WTC11 (cell line): ENCODE data around the gene NOP14. TPM values are rescaled to one million over a fixed set of nuclear protein-coding genes. Genes with fewer than 3 reads are reported as not detected.

Experiments
- ATAC-seq: fragments of 200-7000 bp; cut with Tn5 transposase; 2 replicates; pipeline ENCODE4 v1.10.0; 2021; ENCODE audit warnings: mild to moderate bottlenecking, moderate library complexity
- CTCF ChIA-PET: fragments of 300-600 bp; sonication (Branson Sonifier 250); formaldehyde crosslinking; loops from one replicate; lab custom pipeline; 2021; ENCODE audit warnings: antibody characterized with exemption; lab: Charles Lee
- POLR2A ChIA-PET: fragments of 350-600 bp; sonication (Branson Sonifier 250); formaldehyde crosslinking; loops from one replicate; lab custom pipeline; 2021; ENCODE audit warnings: antibody characterized with exemption; lab: Charles Lee
- DNase-seq: peaks from one replicate; pipeline ENCODE4 v3.0.0; 2021; ENCODE audit warnings: low spot score
- H3K27ac Mint-ChIP-seq: 2 replicates; pipeline ENCODE4 v1.8.0; 2021; ENCODE audit warnings: mixed read lengths
- H3K27me3 Mint-ChIP-seq: 2 replicates; pipeline ENCODE4 v1.8.0; 2021; ENCODE audit warnings: low read depth, mild to moderate bottlenecking, moderate library complexity, mixed read lengths
- H3K36me3 Mint-ChIP-seq: 2 replicates; pipeline ENCODE4 v1.8.0; 2021; ENCODE audit warnings: mixed read lengths
- H3K4me1 Mint-ChIP-seq: 2 replicates; pipeline ENCODE4 v1.8.0; 2022; ENCODE audit warnings: mixed read lengths
- H3K4me3 Mint-ChIP-seq: 2 replicates; pipeline ENCODE4 v1.8.0; 2021; ENCODE audit warnings: mild to moderate bottlenecking, moderate library complexity, mixed read lengths
- H3K9me3 Mint-ChIP-seq: 2 replicates; pipeline ENCODE4 v1.8.0; 2021; ENCODE audit warnings: mixed read lengths
- CREB1 ChIP-seq: sonication (generic); formaldehyde crosslinking; IDR thresholded peaks from 2 replicates; pipeline ENCODE4 v1.8.0; 2023; ENCODE audit warnings: mild to moderate bottlenecking, missing genetic modification reagents
- ELF4 ChIP-seq: sonication (generic); formaldehyde crosslinking; IDR thresholded peaks from 2 replicates; pipeline ENCODE4 v1.8.1; 2022; ENCODE audit warnings: low read depth, mild to moderate bottlenecking, moderate library complexity, missing genetic modification reagents
- ESRRA ChIP-seq: sonication (generic); formaldehyde crosslinking; IDR thresholded peaks from 2 replicates; pipeline ENCODE4 v1.8.1; 2022; ENCODE audit warnings: mild to moderate bottlenecking, missing genetic modification reagents, borderline replicate concordance
- GRHL2 ChIP-seq: fragments of 250-450 bp; sonication (Bioruptor Pico); IDR thresholded peaks from 2 replicates; pipeline ENCODE4 v1.8.0; 2022; ENCODE audit warnings: mild to moderate bottlenecking, moderate library complexity; ENCODE audit not compliant: insufficient replicate concordance, severe bottlenecking
- GTF2I ChIP-seq: fragments of 250-450 bp; sonication (Bioruptor Pico); conservative IDR thresholded peaks from 2 replicates; pipeline ENCODE4 v1.4.0; 2021; ENCODE audit warnings: mild to moderate bottlenecking
- MXD4 ChIP-seq: fragments of 250-450 bp; sonication (Bioruptor Pico); IDR thresholded peaks from 2 replicates; pipeline ENCODE4 v1.8.0; 2021; ENCODE audit warnings: mild to moderate bottlenecking, moderate library complexity, borderline replicate concordance
- NFE2L1 ChIP-seq: sonication (generic); formaldehyde crosslinking; IDR thresholded peaks from 2 replicates; pipeline ENCODE4 v1.8.1; 2023; ENCODE audit warnings: missing genetic modification reagents
- NFYB ChIP-seq: sonication (generic); formaldehyde crosslinking; conservative IDR thresholded peaks from 2 replicates; pipeline ENCODE4 v1.8.0; 2022; ENCODE audit warnings: low read depth, missing genetic modification reagents
- SOX15 ChIP-seq: fragments of 250-450 bp; sonication (Bioruptor Pico); IDR thresholded peaks from 2 replicates; pipeline ENCODE4 v1.9.0; 2021; ENCODE audit warnings: mild to moderate bottlenecking
- TCF7 ChIP-seq: sonication (generic); formaldehyde crosslinking; IDR thresholded peaks from 2 replicates; pipeline ENCODE4 v1.8.0; 2022; ENCODE audit warnings: mild to moderate bottlenecking, low read depth, missing genetic modification reagents, moderate library complexity
- TP53 ChIP-seq: sonication (generic); formaldehyde crosslinking; IDR thresholded peaks from 2 replicates; pipeline ENCODE4 v1.8.1; 2023; ENCODE audit warnings: mild to moderate bottlenecking, missing genetic modification reagents
- ZBTB21 ChIP-seq: sonication (generic); formaldehyde crosslinking; IDR thresholded peaks from 2 replicates; pipeline ENCODE4 v1.8.1; 2023; ENCODE audit warnings: mild to moderate bottlenecking, missing genetic modification reagents, borderline replicate concordance
- total RNA-seq: library from RNA; stranded (reverse); gene quantifications from 3 replicates; pipeline ENCODE4 v1.2.3, GENCODE V29; 2021
- TF ChIP-seq, protein P1 (sequence below): fragments of 250-450 bp; sonication (Bioruptor Pico); IDR thresholded peaks from 2 replicates; pipeline ENCODE4 v2.1.2; 2022; ENCODE audit warnings: mild to moderate bottlenecking, moderate library complexity
- TF ChIP-seq, protein P2 (sequence below): fragments of 250-450 bp; sonication (Bioruptor Pico); IDR thresholded peaks from 2 replicates; pipeline ENCODE4 v1.9.0; 2021; ENCODE audit warnings: moderate library complexity, mild to moderate bottlenecking, inconsistent platforms, borderline replicate concordance
- TF ChIP-seq, protein P3 (sequence below): fragments of 200-600 bp; IDR thresholded peaks from 2 replicates; pipeline ENCODE4 v1.8.0; 2022; ENCODE audit warnings: antibody characterized with exemption
- TF ChIP-seq, protein P4 (sequence below): fragments of 250-450 bp; sonication (Bioruptor Pico); conservative IDR thresholded peaks from 2 replicates; pipeline ENCODE4 v1.9.0; 2021; ENCODE audit warnings: mild to moderate bottlenecking

The NOP14 gene
- total RNA-seq, 1 experiment from 2014 or later: 39.1 TPM

DNA sequence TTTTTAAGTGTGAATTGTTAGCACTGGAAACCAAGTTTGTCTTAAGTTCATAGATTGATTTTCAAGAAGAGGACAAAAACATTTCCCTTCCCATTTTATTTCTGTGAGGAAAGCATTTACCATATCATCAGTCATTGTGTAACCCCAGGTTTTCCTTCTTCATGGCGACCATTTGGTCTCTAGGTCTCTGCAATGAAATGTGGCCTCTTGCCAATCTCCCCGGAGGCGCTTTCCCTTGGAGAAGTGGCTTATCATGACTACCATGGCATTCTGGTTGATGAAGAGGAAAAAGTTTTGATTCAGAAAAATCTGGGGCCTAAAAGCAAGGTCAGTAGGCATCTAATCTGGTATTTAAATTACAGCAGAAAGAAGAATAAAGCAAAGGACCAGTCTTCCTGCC, 65.2 kb downstream of the NOP14 start:
- no peaks in the 10 kb centered on the region for H3K9me3 Mint-ChIP-seq
- DNase-seq (no peak), ATAC-seq (no peak)
- peaks cover 68% of the 10 kb centered on the region for H3K36me3 Mint-ChIP-seq
- no peak overlapping the region for H3K27ac Mint-ChIP-seq
- no peak overlapping the region for H3K4me3 Mint-ChIP-seq
- no peaks in the 10 kb centered on the region for H3K27me3 Mint-ChIP-seq
- CTCF ChIA-PET: no interaction called here
- TF ChIP-seq, protein P1, sequence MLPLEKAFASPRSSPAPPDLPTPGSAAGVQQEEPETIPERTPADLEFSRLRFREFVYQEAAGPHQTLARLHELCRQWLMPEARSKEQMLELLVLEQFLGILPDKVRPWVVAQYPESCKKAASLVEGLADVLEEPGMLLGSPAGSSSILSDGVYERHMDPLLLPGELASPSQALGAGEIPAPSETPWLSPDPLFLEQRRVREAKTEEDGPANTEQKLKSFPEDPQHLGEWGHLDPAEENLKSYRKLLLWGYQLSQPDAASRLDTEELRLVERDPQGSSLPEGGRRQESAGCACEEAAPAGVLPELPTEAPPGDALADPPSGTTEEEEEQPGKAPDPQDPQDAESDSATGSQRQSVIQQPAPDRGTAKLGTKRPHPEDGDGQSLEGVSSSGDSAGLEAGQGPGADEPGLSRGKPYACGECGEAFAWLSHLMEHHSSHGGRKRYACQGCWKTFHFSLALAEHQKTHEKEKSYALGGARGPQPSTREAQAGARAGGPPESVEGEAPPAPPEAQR (CRISPR knock-in tag): no peak
- TF ChIP-seq, protein P2, sequence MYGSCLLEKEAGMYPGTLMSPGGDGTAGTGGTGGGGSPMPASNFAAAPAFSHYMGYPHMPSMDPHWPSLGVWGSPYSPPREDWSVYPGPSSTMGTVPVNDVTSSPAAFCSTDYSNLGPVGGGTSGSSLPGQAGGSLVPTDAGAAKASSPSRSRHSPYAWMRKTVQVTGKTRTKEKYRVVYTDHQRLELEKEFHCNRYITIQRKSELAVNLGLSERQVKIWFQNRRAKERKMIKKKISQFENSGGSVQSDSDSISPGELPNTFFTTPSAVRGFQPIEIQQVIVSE (CRISPR knock-in tag): no peak
- POLR2A ChIA-PET: no interaction called here
- no peaks in the 10 kb centered on the region for H3K4me1 Mint-ChIP-seq

DNA sequence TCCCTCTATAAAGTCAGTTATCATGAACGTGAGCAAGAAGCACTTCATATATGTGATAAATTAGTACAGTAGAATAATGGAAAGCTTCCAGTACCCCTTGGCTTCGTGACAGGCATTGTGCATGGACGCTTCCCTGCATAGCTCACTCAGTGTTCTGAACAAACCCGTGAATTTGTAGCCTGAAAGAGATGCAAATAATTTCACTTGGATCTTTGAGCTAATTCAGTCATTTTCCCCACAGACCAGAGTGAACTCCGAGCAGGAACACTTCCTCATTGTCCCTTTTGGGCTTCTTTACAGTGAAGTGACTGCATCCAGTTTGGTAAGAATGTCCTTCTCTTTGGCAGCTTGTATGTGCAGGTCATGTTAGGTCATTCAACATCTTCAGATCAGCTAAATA, 69.4 kb downstream of the NOP14 start:
- POLR2A ChIA-PET: no interaction called here
- no peaks in the 10 kb centered on the region for H3K9me3 Mint-ChIP-seq
- DNase-seq (no peak), ATAC-seq (no peak)
- 0 out of 2 replicates have a peak overlapping the region, but pooled peaks have one; percentile 45 for H3K27ac Mint-ChIP-seq
- TF ChIP-seq, protein P3, sequence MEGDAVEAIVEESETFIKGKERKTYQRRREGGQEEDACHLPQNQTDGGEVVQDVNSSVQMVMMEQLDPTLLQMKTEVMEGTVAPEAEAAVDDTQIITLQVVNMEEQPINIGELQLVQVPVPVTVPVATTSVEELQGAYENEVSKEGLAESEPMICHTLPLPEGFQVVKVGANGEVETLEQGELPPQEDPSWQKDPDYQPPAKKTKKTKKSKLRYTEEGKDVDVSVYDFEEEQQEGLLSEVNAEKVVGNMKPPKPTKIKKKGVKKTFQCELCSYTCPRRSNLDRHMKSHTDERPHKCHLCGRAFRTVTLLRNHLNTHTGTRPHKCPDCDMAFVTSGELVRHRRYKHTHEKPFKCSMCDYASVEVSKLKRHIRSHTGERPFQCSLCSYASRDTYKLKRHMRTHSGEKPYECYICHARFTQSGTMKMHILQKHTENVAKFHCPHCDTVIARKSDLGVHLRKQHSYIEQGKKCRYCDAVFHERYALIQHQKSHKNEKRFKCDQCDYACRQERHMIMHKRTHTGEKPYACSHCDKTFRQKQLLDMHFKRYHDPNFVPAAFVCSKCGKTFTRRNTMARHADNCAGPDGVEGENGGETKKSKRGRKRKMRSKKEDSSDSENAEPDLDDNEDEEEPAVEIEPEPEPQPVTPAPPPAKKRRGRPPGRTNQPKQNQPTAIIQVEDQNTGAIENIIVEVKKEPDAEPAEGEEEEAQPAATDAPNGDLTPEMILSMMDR: no peak
- no peak for TF ChIP-seq GRHL2 (CRISPR knock-in tag)
- no peak for TF ChIP-seq ZBTB21 (CRISPR knock-in tag)
- TF ChIP-seq, protein P4, sequence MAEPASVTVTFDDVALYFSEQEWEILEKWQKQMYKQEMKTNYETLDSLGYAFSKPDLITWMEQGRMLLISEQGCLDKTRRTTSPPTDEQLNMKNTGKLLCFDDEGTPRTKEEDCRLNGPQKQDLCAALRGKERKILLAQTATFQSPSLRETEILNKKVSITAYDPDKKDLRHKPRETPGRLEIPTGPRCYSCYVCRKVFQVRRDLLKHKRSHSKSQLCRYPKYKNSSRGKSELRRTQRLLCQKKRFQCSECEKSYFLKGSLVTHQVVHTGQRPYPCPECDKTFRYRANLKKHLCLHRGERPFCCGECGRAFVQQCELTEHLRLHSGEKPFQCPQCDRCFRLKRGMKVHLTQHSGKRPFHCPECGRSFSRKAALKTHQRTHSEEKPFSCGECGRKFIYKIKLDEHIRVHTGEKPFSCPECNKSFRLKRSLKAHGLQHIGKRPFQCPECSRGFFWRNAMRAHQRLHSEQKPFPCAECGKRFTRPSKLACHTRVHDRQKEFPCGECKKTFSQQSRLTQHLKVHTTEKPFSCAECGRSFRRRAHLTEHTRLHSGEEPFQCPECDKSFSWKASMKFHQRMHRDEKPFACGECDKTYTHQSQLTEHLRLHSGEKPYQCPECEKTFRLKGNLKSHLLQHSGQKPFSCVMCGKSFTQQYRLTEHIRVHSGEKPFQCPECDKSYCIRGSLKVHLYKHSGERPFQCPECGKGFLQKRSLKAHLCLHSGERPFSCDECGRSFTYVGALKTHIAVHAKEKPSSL (CRISPR knock-in tag): no peak
- TF ChIP-seq TCF7 (CRISPR knock-in tag): no peak
- TF ChIP-seq MXD4 (CRISPR knock-in tag): no peak
- TF ChIP-seq ELF4 (CRISPR knock-in tag): no peak
- H3K27me3 Mint-ChIP-seq: no peaks in the 10 kb centered on the region
- H3K4me3 Mint-ChIP-seq: no peak overlapping the region
- CTCF ChIA-PET: no interaction called here
- H3K36me3 Mint-ChIP-seq: peaks cover 40% of the 10 kb centered on the region
- no peaks in the 10 kb centered on the region for H3K4me1 Mint-ChIP-seq

DNA sequence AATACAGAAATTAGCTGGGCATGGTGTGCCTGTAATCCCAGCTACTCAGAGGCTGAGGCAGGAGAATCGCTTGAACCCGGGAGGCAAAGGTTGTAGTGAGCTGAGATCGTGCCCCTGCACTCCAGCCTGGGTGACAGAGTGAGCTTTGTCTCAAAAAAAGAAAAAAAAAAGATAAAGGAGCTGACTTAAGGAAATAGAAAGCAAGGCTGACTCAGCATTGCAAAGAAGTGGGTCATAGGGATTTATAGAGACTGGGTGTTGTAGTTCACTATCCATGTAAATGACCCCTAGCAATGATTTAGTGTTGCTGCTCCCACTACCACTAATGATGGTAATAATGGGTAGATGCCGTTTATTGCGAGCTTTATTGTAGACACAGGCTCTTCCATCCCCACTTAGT, 71.9 kb downstream of the NOP14 start:
- ChIA-PET CTCF (no interaction called here), POLR2A (no interaction called here)
- Mint-ChIP-seq H3K9me3 (no peaks in the 10 kb centered on the region), H3K27ac (0 out of 2 replicates have a peak overlapping the region, but pooled peaks have one; percentile 24), H3K27me3 (no peaks in the 10 kb centered on the region), H3K4me1 (no peaks in the 10 kb centered on the region), H3K36me3 (peaks cover 37% of the 10 kb centered on the region), H3K4me3 (no peak overlapping the region)
- DNase-seq: no peak
- ATAC-seq: no peak
- TF ChIP-seq TP53 (CRISPR knock-in tag): no peak
- TF ChIP-seq SOX15 (CRISPR knock-in tag): no peak
- TF ChIP-seq CREB1 (CRISPR knock-in tag): no peak
- TF ChIP-seq NFYB: no peak
- no peak for TF ChIP-seq NFE2L1 (CRISPR knock-in tag)
- no peak for TF ChIP-seq GTF2I (CRISPR knock-in tag)
- no peak for TF ChIP-seq ESRRA (CRISPR knock-in tag)
- TF ChIP-seq, protein P3: no peak
